HG03064 (cell line): ENCODE measurements around the gene GAPVD1.
"Not testable (repeated sequence)": the region's sequence is repeated elsewhere in the genome, so short reads cannot be mapped to it uniquely, and the experiment has no call there.

Experiments
- ATAC-seq: cut with Tn5 transposase; IDR thresholded peaks from one replicate; pipeline ENCODE4 v1.9.1; 2021; ENCODE audit warnings: low read depth; ENCODE audit not compliant: unreplicated experiment

The GAPVD1 gene

GRCh38 chr9:125243792-125244260, 17.8 kb upstream of the GAPVD1 start:
- ATAC-seq = no peak

- no peak for ATAC-seq
Observed at GRCh38 chr9:125246261-125246667, 15.4 kb upstream of the GAPVD1 start.

DNA sequence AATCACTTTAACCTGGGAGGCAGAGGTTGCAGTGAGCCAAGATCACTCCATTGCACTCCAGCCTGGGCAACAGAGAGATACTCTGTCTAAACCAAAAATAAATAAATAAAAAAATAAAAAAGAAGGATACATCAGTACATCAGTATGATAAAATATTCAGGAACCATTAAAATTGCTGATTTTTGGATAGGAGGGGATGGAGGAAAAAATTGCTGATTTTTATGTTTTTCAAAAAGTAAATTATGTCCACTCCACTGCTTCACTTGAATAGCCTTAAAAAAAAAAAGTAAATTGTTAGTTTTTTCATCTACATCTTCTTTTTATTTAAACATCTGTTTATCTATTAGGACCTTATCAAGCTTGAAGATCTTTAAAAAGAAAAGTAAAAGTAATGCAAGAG, 7.4 kb upstream of the GAPVD1 start:
- ATAC-seq = no peak

DNA sequence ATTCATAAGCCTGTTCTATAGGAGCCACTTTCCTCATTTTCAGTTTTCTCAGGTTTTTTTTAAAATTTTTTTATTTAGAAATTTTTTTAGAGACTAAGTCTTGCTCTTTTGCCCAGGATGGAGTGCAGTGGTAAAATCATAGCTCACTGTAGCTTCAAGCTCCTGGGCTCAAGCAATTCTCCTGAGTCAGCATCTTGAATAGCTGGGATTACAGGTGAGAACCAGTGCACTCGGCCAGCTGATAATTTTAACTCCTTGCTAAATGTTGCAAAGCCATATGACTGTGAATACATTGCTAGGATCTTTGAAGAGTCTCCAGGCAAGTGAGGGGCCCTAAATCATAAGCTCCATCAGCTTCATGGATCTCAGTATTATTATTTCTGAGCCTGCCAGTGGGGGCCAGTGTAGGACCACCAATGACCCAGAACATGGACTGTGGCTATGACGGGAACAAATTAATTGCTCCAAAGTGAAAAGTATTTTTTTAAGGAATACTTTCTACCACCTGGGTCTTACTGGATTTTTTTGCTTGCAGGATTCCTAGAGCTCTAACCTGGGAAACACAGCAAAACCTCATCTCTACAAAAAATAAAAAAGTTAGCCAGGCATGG, 5.7 kb upstream of the GAPVD1 start:
- ATAC-seq = no peak

DNA sequence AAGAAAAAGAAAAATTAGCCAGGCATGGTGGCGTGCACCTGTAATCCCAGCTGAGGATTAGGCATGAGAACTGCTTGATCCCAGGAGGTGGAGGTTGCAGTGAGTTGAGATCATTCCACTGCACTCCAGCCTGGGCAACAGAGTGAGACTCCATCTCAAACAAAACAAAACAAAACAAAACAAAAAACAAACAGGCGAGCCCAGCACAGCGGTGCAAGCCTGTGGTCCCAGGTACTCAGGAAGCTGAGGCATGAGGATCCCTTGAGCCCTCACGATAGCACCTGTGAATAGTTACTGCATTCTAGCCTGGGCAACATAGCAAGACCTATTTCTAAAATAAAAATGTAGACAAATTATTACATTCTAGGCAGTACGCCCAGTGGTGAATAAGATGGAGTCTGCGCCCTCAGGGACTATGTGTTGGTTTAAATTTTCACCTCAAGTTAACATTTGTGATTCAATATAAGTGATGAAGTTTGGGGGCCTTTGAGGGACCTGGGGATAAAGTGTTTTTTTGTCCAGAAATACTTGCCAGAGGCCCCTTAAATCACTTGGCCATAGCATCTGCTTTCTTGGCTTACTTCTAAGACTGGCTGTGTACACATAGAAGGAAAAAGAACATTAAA, 3.4 kb upstream of the GAPVD1 start:
- ATAC-seq = no peak

GRCh38 chr9:125258832-125259534, 2.6 kb upstream of the GAPVD1 start:
- no peak for ATAC-seq

DNA sequence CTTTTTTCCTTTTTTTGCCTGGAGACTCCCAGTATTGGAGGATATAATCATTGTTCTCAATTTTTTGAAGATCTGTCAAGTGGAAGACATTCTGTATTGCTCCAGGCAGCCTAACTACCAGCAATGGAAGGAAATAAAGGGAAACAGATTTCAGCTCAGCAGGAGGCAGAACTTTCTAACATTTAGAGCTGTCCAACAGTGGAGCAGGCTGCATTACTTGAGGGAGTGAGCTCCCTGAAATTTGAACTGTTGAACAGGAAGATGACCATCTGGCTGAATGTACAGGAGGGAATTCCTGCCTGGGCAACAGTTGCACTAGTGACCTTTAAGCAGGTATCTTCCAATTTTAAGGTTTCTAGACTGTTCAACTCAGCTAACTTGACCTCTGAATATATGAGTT, 1.1 kb upstream of the GAPVD1 start:
- no peak for ATAC-seq

DNA sequence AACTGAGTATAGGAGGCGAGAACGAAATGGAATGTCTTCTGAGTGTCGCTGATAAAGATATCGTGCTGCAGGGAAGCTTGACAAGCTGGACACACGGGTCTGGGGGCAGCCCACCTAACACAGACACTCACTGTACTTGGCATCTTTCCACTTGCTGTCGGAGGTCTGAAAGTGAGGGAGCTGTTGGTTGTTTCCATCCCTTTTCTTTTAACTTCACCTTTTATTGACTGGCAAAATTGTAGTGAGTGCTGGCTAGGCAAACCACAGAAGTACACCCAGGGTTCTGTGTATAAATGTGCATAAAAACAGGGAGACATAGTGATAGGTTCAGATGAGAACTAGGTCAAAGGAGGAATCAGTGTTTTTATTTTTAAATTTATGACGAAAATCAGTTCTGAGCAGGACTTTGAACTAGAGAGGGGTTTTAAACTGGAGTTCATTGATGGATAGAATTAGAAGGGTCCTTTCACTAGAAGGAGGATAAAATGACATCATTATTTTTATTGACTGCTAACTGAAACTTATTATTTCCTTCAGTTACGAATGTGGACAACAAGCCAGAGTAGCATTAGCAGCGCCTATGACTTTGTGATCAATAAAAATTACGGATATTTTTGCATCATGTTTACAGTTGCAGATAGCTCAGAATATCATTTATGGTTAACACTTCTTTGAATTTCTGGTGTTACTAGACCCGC, 817 bp downstream of the GAPVD1 start:
- no peak for ATAC-seq

- not testable (repeated sequence) for ATAC-seq
Observed at GRCh38 chr9:125264068-125264467, 2.4 kb downstream of the GAPVD1 start.

GRCh38 chr9:125268394-125269013, 6.9 kb downstream of the GAPVD1 start:
- ATAC-seq = no peak

DNA sequence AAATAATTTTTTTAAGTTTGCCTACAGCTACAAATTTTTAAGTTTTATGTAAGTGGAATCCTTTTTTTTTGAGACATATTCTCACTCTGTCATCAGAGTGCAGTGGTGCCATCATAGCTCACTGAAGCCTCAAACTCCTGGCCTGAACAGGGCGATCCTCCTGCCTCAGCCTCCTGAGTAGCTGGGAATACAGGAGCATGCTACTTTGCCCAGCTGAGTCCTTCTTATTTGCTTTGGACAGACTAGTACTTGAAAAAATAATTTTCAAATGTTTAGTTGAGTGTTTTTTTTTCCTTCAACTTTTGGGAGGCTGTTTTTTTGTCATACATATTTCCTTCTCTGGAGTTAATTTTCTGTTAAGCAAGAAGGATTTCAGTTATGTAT, 7.4 kb downstream of the GAPVD1 start:
- ATAC-seq = no peak

DNA sequence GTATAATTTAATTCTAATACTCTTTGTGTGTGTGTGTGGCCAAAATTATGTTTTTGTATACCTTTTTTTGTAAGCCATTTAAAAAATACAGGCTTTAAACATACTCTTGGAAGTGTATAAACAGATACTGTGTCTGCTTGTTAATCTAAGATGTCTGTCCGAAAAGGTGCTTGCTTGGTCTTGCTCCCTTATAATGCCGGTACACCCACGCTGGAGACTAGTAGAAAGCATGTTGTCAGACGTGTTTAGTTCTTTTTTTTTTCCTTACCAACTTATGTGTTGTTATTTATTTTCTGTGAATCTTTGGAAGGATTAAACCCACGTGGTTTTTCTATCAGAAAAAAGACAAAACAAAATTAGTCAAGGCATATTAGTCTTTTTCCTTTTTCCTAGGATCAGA, 9.5 kb downstream of the GAPVD1 start:
- no peak for ATAC-seq

DNA sequence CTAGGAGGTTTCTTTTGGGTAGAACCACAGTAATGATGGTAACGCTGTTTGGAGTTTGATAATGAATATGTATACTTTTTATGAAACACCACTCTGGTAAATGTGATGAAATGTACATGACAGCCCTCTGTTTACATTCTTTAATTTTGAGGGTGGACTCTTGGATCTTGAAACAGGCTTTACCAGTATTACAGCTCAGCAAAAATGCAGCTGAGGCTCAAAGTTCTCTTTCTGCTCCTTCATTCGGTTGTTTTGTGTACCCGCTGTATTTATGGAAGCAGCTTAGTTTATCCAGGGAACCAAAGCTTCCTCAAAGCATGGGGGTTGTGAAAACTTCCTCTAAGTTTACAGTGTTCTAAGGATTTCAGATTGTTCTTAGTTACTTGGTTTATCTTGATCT, 11.1 kb downstream of the GAPVD1 start:
- no peak for ATAC-seq

GRCh38 chr9:125276771-125277170, 15.1 kb downstream of the GAPVD1 start:
- ATAC-seq = no peak

DNA sequence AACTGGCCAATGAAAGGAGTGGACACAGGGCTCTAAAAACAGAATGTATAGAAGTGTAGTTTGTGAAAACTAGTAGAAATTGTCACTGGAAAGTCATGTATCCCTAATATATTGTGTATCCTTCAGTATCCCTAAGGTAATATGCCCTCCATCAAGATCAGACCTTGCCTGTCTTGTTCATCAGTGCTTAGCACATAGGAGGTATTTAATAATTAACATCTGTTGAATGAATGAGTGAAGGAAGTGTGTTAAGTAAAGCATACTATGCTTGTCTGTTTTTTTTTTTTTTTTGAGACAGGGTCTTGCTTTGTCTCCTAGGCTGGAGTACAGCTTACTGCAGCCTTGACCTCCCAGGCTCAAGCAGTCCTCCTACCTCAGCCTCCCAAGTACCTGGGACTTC, 15.8 kb downstream of the GAPVD1 start:
- ATAC-seq = no peak

GRCh38 chr9:125280945-125281344, 19.3 kb downstream of the GAPVD1 start:
- ATAC-seq = no peak

- no peak for ATAC-seq
Observed at GRCh38 chr9:125284855-125285254, 23.2 kb downstream of the GAPVD1 start.

GRCh38 chr9:125286935-125287433, 25.4 kb downstream of the GAPVD1 start:
- not testable (repeated sequence) for ATAC-seq

- no peak for ATAC-seq
Observed at GRCh38 chr9:125293134-125293533, 31.5 kb downstream of the GAPVD1 start.

DNA sequence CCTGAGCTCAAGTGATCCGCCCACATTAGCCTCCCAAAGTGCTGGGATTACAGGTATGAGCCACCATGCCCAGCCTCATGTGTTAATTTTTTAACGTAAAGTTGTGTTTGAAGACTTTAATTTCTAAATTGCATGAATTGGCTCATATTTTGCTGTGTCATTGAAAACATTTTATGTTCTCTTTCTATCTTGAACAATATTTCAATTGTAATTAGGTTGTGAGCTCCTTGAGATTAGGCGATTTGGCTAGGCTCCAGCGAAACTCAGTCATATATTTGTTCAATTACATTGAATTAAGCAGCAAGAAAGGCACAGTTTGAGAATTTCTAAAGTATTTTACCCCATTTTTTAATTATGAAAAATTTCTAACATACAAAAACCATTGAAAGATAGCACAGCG, 34.0 kb downstream of the GAPVD1 start:
- no peak for ATAC-seq
